Epithelial cell of umbilical artery (primary cell): Measurements from ENCODE around the gene ZNF207. TPM values are rescaled to one million over a fixed set of nuclear protein-coding genes. Genes with fewer than 3 reads are reported as not detected.

Source experiments
- total RNA-seq: library from RNA; depleted of rRNA; stranded (reverse); fragments of >200 nt; gene quantifications from 2 replicates; pipeline ENCODE4 v1.2.3, GENCODE V29; 2014

The ZNF207 gene
- total RNA-seq: 68.9 and 133 TPM in 2 replicates

GRCh38 chr17:32349854-32350665, at the start of gene ZNF207:
ZNF207 (plus strand) TSS chr17:32350157; CDS start chr17:32350286, 129 bp downstream.

GRCh38 chr17:32341857-32342602, 7.9 kb upstream of the ZNF207 start, which contains the start of gene C17orf75:
C17orf75 (minus strand) TSS chr17:32342173; CDS start chr17:32342139, 34 bp downstream.

Other genes starting within 250 kb of the ZNF207 start
- 37.7 and 41.2 TPM in 2 replicates for gene RHOT1, start 207.7 kb upstream of the ZNF207 start, total RNA-seq
- gene RHBDL3, start 84.3 kb upstream of the ZNF207 start, total RNA-seq: under 0.01 TPM in 1 of 2 replicates, not detected in the other
- gene C17orf75, start 8.0 kb upstream of the ZNF207 start, total RNA-seq: 16.6 and 22.0 TPM in 2 replicates
- gene PSMD11, start 94.4 kb downstream of the ZNF207 start, total RNA-seq: 142 and 171 TPM in 2 replicates
- 1.4 and 1.9 TPM in 2 replicates for gene CDK5R1, start 136.8 kb downstream of the ZNF207 start, total RNA-seq